ENCODE data around the gene NTM.

The NTM gene

DNA sequence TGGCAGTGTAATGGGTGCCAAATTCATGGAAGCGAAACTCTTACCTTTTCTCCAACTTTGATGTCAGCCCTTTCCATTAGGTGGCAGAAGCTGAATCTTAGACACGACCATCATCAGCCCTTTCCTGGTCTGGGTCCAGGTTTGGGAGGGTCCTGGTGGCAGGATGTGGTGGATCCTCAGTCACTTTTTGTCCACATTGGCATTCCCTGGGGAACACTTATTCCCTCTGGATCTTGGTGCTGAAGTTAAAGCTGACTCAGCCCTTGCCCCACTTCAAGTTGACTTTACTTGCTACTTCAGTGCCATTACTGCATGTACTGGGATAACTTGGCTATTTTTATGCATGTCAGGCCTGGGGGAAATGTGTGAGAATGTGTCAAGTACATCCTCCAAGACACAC is 16.6 kb upstream of the NTM start:
- Histone ChIP-seq H4K20me1 (ENCODE audit: insufficient read depth, low read length, poor library complexity, severe bottlenecking) (no peaks in the 10 kb centered on the region), H3K27me3 (ENCODE audit: insufficient read depth, low read length, poor library complexity, severe bottlenecking) (no peaks in the 10 kb centered on the region), H3K4me2 (ENCODE audit: low read depth, low read length, poor library complexity, severe bottlenecking) (no peak overlapping the region), H3K9me3 (ENCODE audit: insufficient read depth, low read depth, low read length) (no peaks in the 10 kb centered on the region), H3K9ac (ENCODE audit: low read depth, low read length, poor library complexity, severe bottlenecking) (no peak overlapping the region), H3K4me3 (ENCODE audit: low read length, poor library complexity, severe bottlenecking) (no peak overlapping the region), H3K9me2 (replicated peaks; ENCODE audit: low read depth, low read length) (no peaks in the 10 kb centered on the region), H3K4me1 (ENCODE audit: insufficient read depth, low read length, poor library complexity, severe bottlenecking) (no peaks in the 10 kb centered on the region), H3F3A (ENCODE audit: low read depth) (no peaks in the 10 kb centered on the region), H3K79me2 (ENCODE audit: insufficient read depth, low read length) (no peaks in the 10 kb centered on the region), H3K36me3 (ENCODE audit: insufficient read depth, low read length) (no peaks in the 10 kb centered on the region), H2AFZ (ENCODE audit: low read length) (no peak overlapping the region)
- no peak for TF ChIP-seq EZH2phosphoT487 (IDR thresholded peaks at IDR 0.05; ENCODE audit: borderline replicate concordance)
- TF ChIP-seq, protein P1, sequence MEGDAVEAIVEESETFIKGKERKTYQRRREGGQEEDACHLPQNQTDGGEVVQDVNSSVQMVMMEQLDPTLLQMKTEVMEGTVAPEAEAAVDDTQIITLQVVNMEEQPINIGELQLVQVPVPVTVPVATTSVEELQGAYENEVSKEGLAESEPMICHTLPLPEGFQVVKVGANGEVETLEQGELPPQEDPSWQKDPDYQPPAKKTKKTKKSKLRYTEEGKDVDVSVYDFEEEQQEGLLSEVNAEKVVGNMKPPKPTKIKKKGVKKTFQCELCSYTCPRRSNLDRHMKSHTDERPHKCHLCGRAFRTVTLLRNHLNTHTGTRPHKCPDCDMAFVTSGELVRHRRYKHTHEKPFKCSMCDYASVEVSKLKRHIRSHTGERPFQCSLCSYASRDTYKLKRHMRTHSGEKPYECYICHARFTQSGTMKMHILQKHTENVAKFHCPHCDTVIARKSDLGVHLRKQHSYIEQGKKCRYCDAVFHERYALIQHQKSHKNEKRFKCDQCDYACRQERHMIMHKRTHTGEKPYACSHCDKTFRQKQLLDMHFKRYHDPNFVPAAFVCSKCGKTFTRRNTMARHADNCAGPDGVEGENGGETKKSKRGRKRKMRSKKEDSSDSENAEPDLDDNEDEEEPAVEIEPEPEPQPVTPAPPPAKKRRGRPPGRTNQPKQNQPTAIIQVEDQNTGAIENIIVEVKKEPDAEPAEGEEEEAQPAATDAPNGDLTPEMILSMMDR (conservative IDR thresholded peaks at IDR 0.05; ENCODE audit: low read length) = no peak

DNA sequence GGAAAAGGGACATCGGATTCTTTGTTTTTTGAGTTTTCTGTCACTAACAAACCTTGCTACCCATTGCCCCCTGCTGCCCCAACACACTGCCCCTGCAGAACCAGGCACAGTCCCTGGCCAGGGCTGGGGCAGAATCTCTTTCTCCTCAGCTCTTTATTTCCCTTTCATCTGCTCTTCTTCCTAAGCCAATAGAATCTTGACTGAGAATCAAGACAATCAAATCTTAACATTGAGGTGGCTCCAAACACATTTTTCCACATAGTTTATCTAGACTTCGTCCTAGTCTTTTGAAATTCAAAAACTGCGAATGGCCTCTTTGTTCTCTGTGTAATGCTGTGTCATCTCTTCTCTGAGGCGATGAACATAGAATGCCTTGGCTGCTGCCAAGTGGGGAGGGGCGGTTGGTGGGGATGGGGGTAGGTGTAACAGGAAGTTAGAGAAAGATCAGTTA is 16.1 kb upstream of the NTM start:
- Histone ChIP-seq H4K20me1 (ENCODE audit: insufficient read depth, low read length, poor library complexity, severe bottlenecking) (no peaks in the 10 kb centered on the region), H3K4me2 (ENCODE audit: low read depth, low read length, poor library complexity, severe bottlenecking) (no peak overlapping the region), H3K9ac (ENCODE audit: low read depth, low read length, poor library complexity, severe bottlenecking) (no peak overlapping the region), H3F3A (ENCODE audit: low read depth) (no peaks in the 10 kb centered on the region), H3K9me3 (ENCODE audit: insufficient read depth, low read depth, low read length) (no peaks in the 10 kb centered on the region), H3K4me1 (ENCODE audit: insufficient read depth, low read length, poor library complexity, severe bottlenecking) (no peaks in the 10 kb centered on the region), H3K36me3 (ENCODE audit: insufficient read depth, low read length) (no peaks in the 10 kb centered on the region), H3K27me3 (ENCODE audit: insufficient read depth, low read length, poor library complexity, severe bottlenecking) (no peaks in the 10 kb centered on the region), H3K4me3 (ENCODE audit: low read length, poor library complexity, severe bottlenecking) (no peak overlapping the region), H2AFZ (ENCODE audit: low read length) (no peak overlapping the region), H3K79me2 (ENCODE audit: insufficient read depth, low read length) (no peaks in the 10 kb centered on the region), H3K9me2 (replicated peaks; ENCODE audit: low read depth, low read length) (no peaks in the 10 kb centered on the region)
- TF ChIP-seq, protein P1 (conservative IDR thresholded peaks at IDR 0.05; ENCODE audit: low read length) = no peak
- TF ChIP-seq EZH2phosphoT487 (IDR thresholded peaks at IDR 0.05; ENCODE audit: borderline replicate concordance) = no peak

DNA sequence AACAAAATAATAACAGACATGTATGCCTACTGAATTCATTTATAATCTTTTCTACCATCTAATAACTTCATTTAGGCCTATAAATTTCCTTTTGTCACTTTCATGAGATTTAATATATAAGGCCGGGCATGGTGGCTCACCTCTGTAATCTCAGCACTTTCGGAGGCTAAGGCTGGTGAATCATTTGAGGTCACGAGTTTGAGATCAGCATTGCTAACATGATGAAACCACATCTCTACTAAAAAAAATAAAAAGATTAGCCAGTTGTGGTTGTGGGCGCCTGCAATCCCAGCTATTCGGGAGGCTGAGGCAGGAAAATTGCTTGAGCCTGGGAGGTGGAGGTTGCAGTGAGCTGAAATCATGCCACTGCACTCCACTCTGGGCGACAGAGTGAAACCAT is 14.2 kb upstream of the NTM start:
- Histone ChIP-seq H3K9me3 (ENCODE audit: insufficient read depth, low read depth, low read length) (no peaks in the 10 kb centered on the region), H4K20me1 (ENCODE audit: insufficient read depth, low read length, poor library complexity, severe bottlenecking) (no peaks in the 10 kb centered on the region), H2AFZ (ENCODE audit: low read length) (no peak overlapping the region), H3K4me2 (ENCODE audit: low read depth, low read length, poor library complexity, severe bottlenecking) (no peak overlapping the region), H3K9ac (ENCODE audit: low read depth, low read length, poor library complexity, severe bottlenecking) (no peak overlapping the region), H3F3A (ENCODE audit: low read depth) (no peaks in the 10 kb centered on the region), H3K36me3 (ENCODE audit: insufficient read depth, low read length) (no peaks in the 10 kb centered on the region), H3K79me2 (ENCODE audit: insufficient read depth, low read length) (no peaks in the 10 kb centered on the region), H3K4me1 (ENCODE audit: insufficient read depth, low read length, poor library complexity, severe bottlenecking) (no peaks in the 10 kb centered on the region), H3K27me3 (ENCODE audit: insufficient read depth, low read length, poor library complexity, severe bottlenecking) (no peaks in the 10 kb centered on the region), H3K4me3 (ENCODE audit: low read length, poor library complexity, severe bottlenecking) (no peak overlapping the region), H3K9me2 (replicated peaks; ENCODE audit: low read depth, low read length) (no peaks in the 10 kb centered on the region)
- TF ChIP-seq EZH2phosphoT487 (IDR thresholded peaks at IDR 0.05; ENCODE audit: borderline replicate concordance) = no peak
- TF ChIP-seq, protein P1 (conservative IDR thresholded peaks at IDR 0.05; ENCODE audit: low read length) = no peak

Measured in Loucy (cell line).